Measurements from ENCODE around the gene STEAP1B. TPM values are rescaled to one million over a fixed set of nuclear protein-coding genes. Genes with fewer than 3 reads are reported as not detected.
"Not testable (repeated sequence)": the region's sequence is repeated elsewhere in the genome, so short reads cannot be mapped to it uniquely, and the experiment has no call there.

The STEAP1B gene
- total and polyA plus RNA-seq, 8 donors = not detected

- no peak overlapping the region for H3K27ac ChIP-seq
- H3K4me3 ChIP-seq = no peak overlapping the region
- H3K27me3 ChIP-seq = peaks cover 0 to 4% (median 0%) of the 10 kb centered on the region in 4 donors
- no peak for DNase-seq
- no peaks in the 10 kb centered on the region for H3K4me1 ChIP-seq
- WGBS, 2 donors = 32 to 35% methylated on average over 4 of the region's 4 CpGs
- FAIRE-seq = no peak
- TF ChIP-seq, protein P1, sequence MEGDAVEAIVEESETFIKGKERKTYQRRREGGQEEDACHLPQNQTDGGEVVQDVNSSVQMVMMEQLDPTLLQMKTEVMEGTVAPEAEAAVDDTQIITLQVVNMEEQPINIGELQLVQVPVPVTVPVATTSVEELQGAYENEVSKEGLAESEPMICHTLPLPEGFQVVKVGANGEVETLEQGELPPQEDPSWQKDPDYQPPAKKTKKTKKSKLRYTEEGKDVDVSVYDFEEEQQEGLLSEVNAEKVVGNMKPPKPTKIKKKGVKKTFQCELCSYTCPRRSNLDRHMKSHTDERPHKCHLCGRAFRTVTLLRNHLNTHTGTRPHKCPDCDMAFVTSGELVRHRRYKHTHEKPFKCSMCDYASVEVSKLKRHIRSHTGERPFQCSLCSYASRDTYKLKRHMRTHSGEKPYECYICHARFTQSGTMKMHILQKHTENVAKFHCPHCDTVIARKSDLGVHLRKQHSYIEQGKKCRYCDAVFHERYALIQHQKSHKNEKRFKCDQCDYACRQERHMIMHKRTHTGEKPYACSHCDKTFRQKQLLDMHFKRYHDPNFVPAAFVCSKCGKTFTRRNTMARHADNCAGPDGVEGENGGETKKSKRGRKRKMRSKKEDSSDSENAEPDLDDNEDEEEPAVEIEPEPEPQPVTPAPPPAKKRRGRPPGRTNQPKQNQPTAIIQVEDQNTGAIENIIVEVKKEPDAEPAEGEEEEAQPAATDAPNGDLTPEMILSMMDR (IDR thresholded peaks at IDR 0.05) = no peak
- no peaks in the 10 kb centered on the region for H3K9me3 ChIP-seq
- H3K36me3 ChIP-seq = no peaks in the 10 kb centered on the region
- ATAC-seq = no peak
- intact Hi-C loops (cut with DNase I) = no loop called here
These were observed 44.3 kb upstream of the STEAP1B start for GRCh38 chr7:22544245-22544644.

DNA sequence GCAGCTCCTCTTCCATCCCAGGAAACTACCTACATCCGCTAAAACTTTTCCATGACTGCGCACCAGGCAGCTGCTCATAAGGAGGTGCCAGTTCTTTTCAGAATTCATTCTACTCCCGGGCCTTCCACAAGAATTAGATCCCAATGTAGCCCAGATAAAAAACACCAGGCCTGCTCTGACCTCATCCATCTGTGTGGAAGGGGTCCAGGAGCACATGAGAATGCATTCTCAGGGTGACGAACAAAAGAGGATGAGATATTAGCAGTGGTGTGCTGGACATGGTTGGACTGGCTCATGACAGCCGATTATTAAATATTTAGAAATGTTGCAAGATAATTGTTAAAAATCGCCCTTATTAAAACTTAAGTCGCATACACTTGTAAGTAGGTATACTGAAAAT is 43.2 kb upstream of the STEAP1B start:
- H3K36me3 ChIP-seq = no peaks in the 10 kb centered on the region
- FAIRE-seq = no peak
- H3K4me3 ChIP-seq = no peak overlapping the region
- TF ChIP-seq, protein P1 (IDR thresholded peaks at IDR 0.05) = no peak
- intact Hi-C loops (cut with DNase I) = no loop called here
- H3K9me3 ChIP-seq = no peaks in the 10 kb centered on the region
- ATAC-seq = no peak
- DNase-seq = no peak
- WGBS, 2 donors = 86 to 87% methylated on average over 7 of the region's 7 CpGs
- peaks cover 0 to 4% (median 0%) of the 10 kb centered on the region in 4 donors for H3K27me3 ChIP-seq
- no peak overlapping the region for H3K27ac ChIP-seq
- H3K4me1 ChIP-seq = no peaks in the 10 kb centered on the region

- FAIRE-seq (no peak), ATAC-seq (no peak), DNase-seq (no peak)
- 75 to 86% methylated on average over 5 of the region's 5 CpGs for WGBS, 2 donors
- intact Hi-C loops (cut with DNase I) = no loop called here
- Histone ChIP-seq H3K4me1 (no peaks in the 10 kb centered on the region), H3K4me3 (no peak overlapping the region), H3K27ac (no peak overlapping the region), H3K27me3 (peaks cover 0 to 4% (median 0%) of the 10 kb centered on the region in 4 donors), H3K36me3 (no peaks in the 10 kb centered on the region), H3K9me3 (no peaks in the 10 kb centered on the region)
- TF ChIP-seq, protein P1 (IDR thresholded peaks at IDR 0.05) = no peak
These were observed 42.7 kb upstream of the STEAP1B start for GRCh38 chr7:22542669-22543068.

GRCh38 chr7:22542254-22542653 is 42.3 kb upstream of the STEAP1B start:
- Histone ChIP-seq H3K27ac (no peak overlapping the region), H3K9me3 (no peaks in the 10 kb centered on the region), H3K4me3 (no peak overlapping the region), H3K27me3 (peaks cover 0 to 4% (median 0%) of the 10 kb centered on the region in 4 donors), H3K36me3 (no peaks in the 10 kb centered on the region), H3K4me1 (no peaks in the 10 kb centered on the region)
- no peak for FAIRE-seq
- ATAC-seq = no peak
- TF ChIP-seq, protein P1 (IDR thresholded peaks at IDR 0.05) = no peak
- whole genome bisulfite sequencing, 2 donors = 93 to 97% methylated on average over 5 of the region's 5 CpGs
- no peak for DNase-seq
- intact Hi-C loops (cut with DNase I) = no loop called here

GRCh38 chr7:22541789-22542188 is 41.8 kb upstream of the STEAP1B start:
- TF ChIP-seq, protein P1 (IDR thresholded peaks at IDR 0.05) = no peak
- Histone ChIP-seq H3K9me3 (no peaks in the 10 kb centered on the region), H3K4me3 (no peak overlapping the region), H3K27me3 (peaks cover 0 to 4% (median 0%) of the 10 kb centered on the region in 4 donors), H3K4me1 (no peaks in the 10 kb centered on the region), H3K27ac (no peak overlapping the region), H3K36me3 (no peaks in the 10 kb centered on the region)
- FAIRE-seq (no peak), ATAC-seq (no peak), DNase-seq (no peak)
- 86 to 94% methylated on average over 6 of the region's 6 CpGs for WGBS, 2 donors
- intact Hi-C loops (cut with DNase I) = no loop called here

DNA sequence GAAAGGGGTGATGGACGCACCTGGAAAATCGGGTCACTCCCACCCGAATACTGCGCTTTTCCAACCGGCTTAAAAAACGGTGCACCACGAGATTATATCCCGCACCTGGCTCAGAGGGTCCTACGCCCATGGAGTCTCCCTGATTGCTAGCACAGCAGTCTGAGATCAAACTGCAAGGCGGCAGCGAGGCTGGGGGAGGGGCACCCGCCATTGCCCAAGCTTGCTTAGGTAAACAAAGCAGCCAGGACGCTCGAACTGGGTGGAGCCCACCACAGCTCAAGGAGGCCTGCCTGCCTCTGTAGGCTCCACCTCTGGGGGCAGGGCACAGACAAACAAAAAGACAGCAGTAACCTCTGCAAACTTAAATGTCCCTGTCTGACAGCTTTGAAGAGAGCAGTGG is 28.5 kb upstream of the STEAP1B start:
- H3K4me3 ChIP-seq; H3K36me3 ChIP-seq; intact Hi-C loops (cut with DNase I); H3K27me3 ChIP-seq; H3K27ac ChIP-seq; ATAC-seq; FAIRE-seq; H3K9me3 ChIP-seq; DNase-seq; H3K4me1 ChIP-seq: not testable (repeated sequence)
- WGBS, 2 donors = 49 to 61% methylated on average over 5 to 8 of the region's 14 CpGs

DNA sequence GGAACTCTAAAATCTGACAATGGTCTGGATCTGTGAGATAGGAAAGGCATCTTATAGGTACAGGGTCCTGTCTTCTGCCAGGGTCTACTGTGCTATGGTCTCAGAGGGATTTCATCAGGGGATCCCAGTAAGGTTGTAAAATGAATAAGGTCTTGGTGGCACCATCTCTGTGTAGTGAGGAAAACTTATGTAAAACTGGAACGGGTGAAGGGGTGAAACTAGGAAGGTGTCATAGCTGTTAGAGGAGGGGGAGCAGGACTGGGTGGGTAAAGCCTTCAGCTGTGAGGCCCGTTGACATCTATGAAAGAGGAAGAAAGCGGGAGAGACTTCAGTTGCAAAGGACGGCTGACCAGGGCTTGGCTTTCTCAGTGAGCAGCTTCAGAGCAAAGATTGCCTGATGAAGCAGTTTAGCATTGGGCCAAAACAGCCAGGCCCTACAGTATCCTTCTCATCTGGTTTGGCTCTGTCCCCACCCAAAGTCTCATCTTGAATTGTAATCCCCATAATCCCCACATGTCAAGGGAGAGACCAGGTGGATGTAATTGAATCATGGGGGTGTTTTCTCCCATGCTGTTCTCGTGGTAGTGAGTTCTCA is 24.5 kb upstream of the STEAP1B start:
- H3K4me1 ChIP-seq; H3K27me3 ChIP-seq; H3K27ac ChIP-seq; H3K4me3 ChIP-seq; H3K36me3 ChIP-seq; H3K9me3 ChIP-seq; DNase-seq; intact Hi-C loops (cut with DNase I); FAIRE-seq; ATAC-seq: not testable (repeated sequence)
- WGBS, 2 donors = 38 to 42% methylated on average over 5 of the region's 5 CpGs
